ENCODE measurements around the gene TEAD1. TPM values are rescaled to one million over a fixed set of nuclear protein-coding genes. Genes with fewer than 3 reads are reported as not detected.
A peak's percentile ranks its signal among the peaks of the same experiment; 100 is the strongest.

The TEAD1 gene
- total and polyA plus RNA-seq, 9 of the 15 experiments (the other 6 are each of a cell fraction or from before 2014, with no cell fraction given), result 1.7 to 17.7 (median 10.8) TPM

- TF ChIP-seq U2AF2 (optimal IDR thresholded peaks at IDR 0.05; ENCODE audit: low read depth, low read length) (no peak), PTBP1 (IDR thresholded peaks at IDR 0.05; ENCODE audit: low read depth, low read length) (0 out of 2 replicates have a peak, but pooled peaks have one; percentile 35), MAFF (IDR thresholded peaks at IDR 0.05; ENCODE audit: low read length) (no peak), SMARCA5 (IDR thresholded peaks at IDR 0.05) (peak; percentile 60; the same call in 1 of the 2 replicates), ZNF174 (CRISPR knock-in tag; IDR thresholded peaks at IDR 0.05) (no peak), CEBPG (CRISPR knock-in tag; IDR thresholded peaks at IDR 0.05) (no peak), CEBPG (tag; conservative IDR thresholded peaks at IDR 0.05 in 1 of 2, IDR thresholded peaks at IDR 0.05 in 1 of 2) (no peak), SMARCA4 (IDR thresholded peaks at IDR 0.05) (peak; percentile 76; the same call in 1 of the 2 replicates), BMI1 (IDR thresholded peaks at IDR 0.05; ENCODE audit: low read length) (no peak), ZNF347 (CRISPR knock-in tag; IDR thresholded peaks at IDR 0.05; ENCODE audit: low read depth) (no peak), CBFA2T3 (IDR thresholded peaks at IDR 0.05) (peak; percentile 83), HDAC1 (IDR thresholded peaks at IDR 0.05) (0 out of 4 replicates have a peak, but pooled peaks of 1 of the 2 experiments have one; percentile 19), RAD51 (IDR thresholded peaks at IDR 0.05; ENCODE audit: borderline replicate concordance, low read depth) (no peak), POLR3G (IDR thresholded peaks at IDR 0.05; ENCODE audit: extremely low read depth, insufficient read length, insufficient replicate concordance) (no peak), NR1H2 (CRISPR knock-in tag; IDR thresholded peaks at IDR 0.05) (no peak), ZNF57 (CRISPR knock-in tag; IDR thresholded peaks at IDR 0.05) (no peak), BHLHE40 (IDR thresholded peaks at IDR 0.05; ENCODE audit: low read length) (no peak), MAFK (IDR thresholded peaks at IDR 0.05; ENCODE audit: low read length) (no peak), HCFC1 (IDR thresholded peaks at IDR 0.05; ENCODE audit: low read depth, low read length) (no peak), FOSL1 (tag; conservative IDR thresholded peaks at IDR 0.05) (0 out of 2 replicates have a peak, but pooled peaks have one; percentile 23), EHMT2 (IDR thresholded peaks at IDR 0.05) (no peak), PBX2 (CRISPR knock-in tag; IDR thresholded peaks at IDR 0.05; ENCODE audit: low read depth) (no peak), PBX2 (tag; conservative IDR thresholded peaks at IDR 0.05; ENCODE audit: low read depth) (peak; percentile 34; the same call in 1 of the 2 replicates), GABPB1 (CRISPR knock-in tag; IDR thresholded peaks at IDR 0.05) (no peak), HMG20B (CRISPR knock-in tag; IDR thresholded peaks at IDR 0.05) (no peak), ZNF217 (CRISPR knock-in tag; IDR thresholded peaks at IDR 0.05) (no peak), KDM2B (CRISPR knock-in tag; IDR thresholded peaks at IDR 0.05) (no peak), RAD21 (CRISPR knock-in tag; conservative IDR thresholded peaks at IDR 0.05 in 1 of 2, IDR thresholded peaks at IDR 0.05 in 1 of 2) (no peak), ZNF253 (CRISPR knock-in tag; conservative IDR thresholded peaks at IDR 0.05) (no peak), DPF2 (IDR thresholded peaks at IDR 0.05) (peak; percentile 73), SLC30A9 (CRISPR knock-in tag; IDR thresholded peaks at IDR 0.05) (no peak)
Observed at GRCh38 chr11:12687216-12687623, 13.0 kb downstream of the TEAD1 start (continued).
